Fibroblast of villous mesenchyme (primary cell): ENCODE data around the gene CELF4. TPM values are rescaled to one million over a fixed set of nuclear protein-coding genes. Genes with fewer than 3 reads are reported as not detected.

Source experiments
- DNase-seq: peaks from one replicate; pipeline ENCODE4 v3.0.0-alpha.2; 2010; ENCODE audit warnings: low read depth
- H3K4me3 ChIP-seq: 2 replicates; pipeline ENCODE4 v1.5.1; 2011; ENCODE audit warnings: low read depth, mild to moderate bottlenecking, low read length
- total RNA-seq: library from RNA; depleted of rRNA; stranded (reverse); fragments of >200 nt; gene quantifications from 2 replicates; pipeline ENCODE4 v1.2.3, GENCODE V29; 2012
- TF ChIP-seq, protein P1 (sequence below): IDR thresholded peaks from 2 replicates; pipeline ENCODE4 v1.5.1; 2012; ENCODE audit warnings: low read depth, mild to moderate bottlenecking, low read length; ENCODE audit not compliant: insufficient read depth

Gene CELF4
- total RNA-seq, 1 donor: not detected

GRCh38 chr18:37318360-37319355 lies 246.9 kb downstream of the CELF4 start:
- TF ChIP-seq, protein P1, sequence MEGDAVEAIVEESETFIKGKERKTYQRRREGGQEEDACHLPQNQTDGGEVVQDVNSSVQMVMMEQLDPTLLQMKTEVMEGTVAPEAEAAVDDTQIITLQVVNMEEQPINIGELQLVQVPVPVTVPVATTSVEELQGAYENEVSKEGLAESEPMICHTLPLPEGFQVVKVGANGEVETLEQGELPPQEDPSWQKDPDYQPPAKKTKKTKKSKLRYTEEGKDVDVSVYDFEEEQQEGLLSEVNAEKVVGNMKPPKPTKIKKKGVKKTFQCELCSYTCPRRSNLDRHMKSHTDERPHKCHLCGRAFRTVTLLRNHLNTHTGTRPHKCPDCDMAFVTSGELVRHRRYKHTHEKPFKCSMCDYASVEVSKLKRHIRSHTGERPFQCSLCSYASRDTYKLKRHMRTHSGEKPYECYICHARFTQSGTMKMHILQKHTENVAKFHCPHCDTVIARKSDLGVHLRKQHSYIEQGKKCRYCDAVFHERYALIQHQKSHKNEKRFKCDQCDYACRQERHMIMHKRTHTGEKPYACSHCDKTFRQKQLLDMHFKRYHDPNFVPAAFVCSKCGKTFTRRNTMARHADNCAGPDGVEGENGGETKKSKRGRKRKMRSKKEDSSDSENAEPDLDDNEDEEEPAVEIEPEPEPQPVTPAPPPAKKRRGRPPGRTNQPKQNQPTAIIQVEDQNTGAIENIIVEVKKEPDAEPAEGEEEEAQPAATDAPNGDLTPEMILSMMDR: no peak
- H3K4me3 ChIP-seq: no peak overlapping the region
- no peak for DNase-seq

DNA sequence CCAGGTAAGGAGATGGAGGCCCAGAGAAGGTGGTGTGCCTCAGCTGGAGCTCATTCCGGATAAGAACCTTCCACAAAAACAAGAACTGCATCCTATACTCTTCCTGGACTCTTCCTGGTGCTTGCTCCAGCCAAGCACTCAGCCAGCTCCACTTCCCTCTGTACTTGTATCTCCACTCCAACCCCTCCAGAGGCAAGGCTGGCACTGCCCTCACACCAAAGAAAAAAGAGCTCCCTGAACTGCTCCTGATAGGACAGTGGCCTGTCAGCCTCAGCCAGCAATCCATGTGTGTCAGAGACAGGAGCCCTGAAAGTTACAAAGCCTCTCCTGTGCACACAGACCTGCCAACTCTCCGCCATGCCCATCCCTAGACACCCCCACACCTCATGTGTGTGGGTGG lies 248.1 kb downstream of the CELF4 start:
- no peak for DNase-seq
- H3K4me3 ChIP-seq: no peak overlapping the region
- TF ChIP-seq, protein P1: no peak

DNA sequence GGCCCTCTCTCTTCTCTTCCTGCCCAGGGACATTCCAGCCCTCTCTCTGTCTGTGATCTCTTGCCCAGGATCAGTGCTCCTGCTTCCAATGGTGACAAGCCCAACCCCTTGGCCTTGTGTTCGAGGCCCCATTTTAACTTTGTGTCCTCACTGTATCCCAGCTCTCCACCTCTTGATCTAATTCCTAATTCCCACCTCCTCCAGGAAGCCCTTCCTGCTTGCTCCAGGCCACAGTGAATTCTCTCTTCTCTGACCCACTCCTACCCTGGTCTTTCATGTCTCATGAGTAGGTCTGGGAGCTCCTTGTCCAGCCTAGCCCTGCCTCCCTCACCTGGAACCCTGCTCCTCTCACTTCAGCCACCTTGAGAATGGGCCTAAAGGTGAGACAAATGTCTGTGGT lies 249.1 kb downstream of the CELF4 start:
- H3K4me3 ChIP-seq: no peak overlapping the region
- TF ChIP-seq, protein P1: no peak
- DNase-seq: no peak

DNA sequence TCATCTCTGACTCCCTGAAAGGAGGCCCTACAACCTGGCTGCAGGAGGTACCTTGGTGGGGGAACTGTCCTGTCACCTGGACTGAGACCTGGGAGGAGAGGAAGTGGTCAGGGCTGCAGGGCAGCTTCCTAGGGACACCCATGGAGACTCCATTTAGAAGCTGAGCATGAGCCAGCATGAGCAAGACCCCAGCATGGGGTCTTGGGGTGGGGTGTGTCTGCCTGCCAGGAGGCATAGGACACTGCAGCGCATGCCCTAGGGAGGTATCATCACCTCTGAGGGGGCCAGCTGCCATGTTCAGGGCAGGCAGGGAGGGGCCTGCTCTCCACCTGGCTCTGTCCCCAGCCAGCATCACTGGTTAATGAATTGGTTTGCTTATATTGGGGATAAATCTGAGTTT lies 249.7 kb downstream of the CELF4 start:
- TF ChIP-seq, protein P1: no peak
- H3K4me3 ChIP-seq: no peak overlapping the region
- DNase-seq: no peak

GRCh38 chr18:37314534-37314933 lies 251.1 kb downstream of the CELF4 start:
- H3K4me3 ChIP-seq: no peak overlapping the region
- DNase-seq: no peak
- TF ChIP-seq, protein P1: no peak

- TF ChIP-seq, protein P1: no peak
- no peak overlapping the region for H3K4me3 ChIP-seq
- DNase-seq: no peak
Measured at GRCh38 chr18:37313624-37314023, 252.0 kb downstream of the CELF4 start.
